GM12878 (cell line): ENCODE measurements around the gene ZNF473. TPM values are rescaled to one million over a fixed set of nuclear protein-coding genes. Genes with fewer than 3 reads are reported as not detected.

Experiments
- ATF3 ChIP-seq: IDR thresholded peaks from 2 replicates; pipeline ENCODE4 v1.6.1; 2011; ENCODE audit warnings: low read depth, mild to moderate bottlenecking, low read length, moderate library complexity, borderline replicate concordance; ENCODE audit errors: extremely low read depth
- BCL11A ChIP-seq: IDR thresholded peaks from 2 replicates; pipeline ENCODE4 v1.6.1; 2011; ENCODE audit warnings: low read depth, low read length
- FOS ChIP-seq: IDR thresholded peaks from 3 replicates; pipeline ENCODE4 v1.6.1; 2011; ENCODE audit warnings: borderline replicate concordance; ENCODE audit not compliant: insufficient read length; ENCODE audit errors: extremely low read depth
- MLLT1 ChIP-seq: fragments of 450-650 bp; IDR thresholded peaks from 2 replicates; pipeline ENCODE4 v1.6.1; 2016; ENCODE audit warnings: mild to moderate bottlenecking
- NFIC ChIP-seq: IDR thresholded peaks from 2 replicates; pipeline ENCODE4 v1.6.1; 2012; ENCODE audit warnings: low read depth, mild to moderate bottlenecking, inconsistent platforms, low read length, moderate library complexity
- NFYA ChIP-seq: IDR thresholded peaks from 2 replicates; pipeline ENCODE4 v1.6.1; 2011; ENCODE audit warnings: low read depth, mild to moderate bottlenecking, low read length, improper control_type of control experiment, borderline replicate concordance
- PKNOX1 ChIP-seq: fragments of 450-650 bp; IDR thresholded peaks from 2 replicates; pipeline ENCODE4 v1.6.1; 2016; ENCODE audit warnings: mild to moderate bottlenecking
- PRDM15 ChIP-seq: fragments of 450-650 bp; formaldehyde crosslinking; IDR thresholded peaks from 2 replicates; pipeline ENCODE4 v1.4.0; 2020; ENCODE audit warnings: mild to moderate bottlenecking, moderate library complexity
- RB1 ChIP-seq: fragments of 450-650 bp; formaldehyde crosslinking; IDR thresholded peaks from 2 replicates; pipeline ENCODE4 v1.6.1; 2017; ENCODE audit warnings: mild to moderate bottlenecking, borderline replicate concordance
- REST ChIP-seq: IDR thresholded peaks from 2 replicates; pipeline ENCODE4 v1.6.1; 2012; ENCODE audit warnings: mild to moderate bottlenecking, low read depth, low read length
- SIX5 ChIP-seq: IDR thresholded peaks from 2 replicates; pipeline ENCODE4 v1.6.1; 2011; ENCODE audit warnings: mild to moderate bottlenecking, low read depth, low read length, moderate library complexity; ENCODE audit not compliant: severe bottlenecking
- SMAD5 ChIP-seq: IDR thresholded peaks from 2 replicates; pipeline ENCODE4 v1.6.1; 2016; ENCODE audit warnings: antibody characterized with exemption, low read depth
- SREBF1 ChIP-seq: IDR thresholded peaks from 2 replicates; pipeline ENCODE4 v1.6.1; 2012; ENCODE audit warnings: mild to moderate bottlenecking, low read length
- YY1 ChIP-seq: IDR thresholded peaks from 2 replicates; pipeline ENCODE4 v1.6.1; 2011; ENCODE audit warnings: low read depth, mild to moderate bottlenecking, low read length
- ZBTB33 ChIP-seq: fragments of 450-650 bp; IDR thresholded peaks from 2 replicates; pipeline ENCODE4 v1.6.1; 2017; ENCODE audit warnings: mild to moderate bottlenecking
- ZNF274 ChIP-seq: IDR thresholded peaks from one replicate; pipeline ENCODE4 v1.8.0; 2011; ENCODE audit not compliant: insufficient read length, insufficient read depth
- polyA plus RNA-seq, 11 experiments: library from polyadenylated mRNA; depleted of rRNA in 4 of 11; unstranded in 6 of 11; stranded (reverse) in 5 of 11; fragments of >200 nt; fragmentation: Nextera tagmentation in 4 of 11; fragmentation: Illumina TruSeq in 1 of 11; extraction: Ambion mirVana in 4 of 11; extraction: Trizol in 1 of 11; gene quantifications; 1 replicate in 1 of 11; 2 replicates in 10 of 11; pipeline versions ENCODE4 v1.2.1 to v1.2.3, GENCODE V29; 2011 to 2016; ENCODE audit warnings: inconsistent platforms in 2 of 11, missing spikeins in 2 of 11, low read depth in 1 of 11
- total RNA-seq, 4 experiments: library from RNA; depleted of rRNA in 3 of 4; stranded (reverse); fragments of >200 nt in 3 of 4; fragmentation: Illumina TruSeq in 1 of 4; extraction: Trizol in 1 of 4; gene quantifications; 2 replicates each; pipeline versions ENCODE4 v1.2.1 to v1.2.3, GENCODE V29; 2013 to 2021

The ZNF473 gene
- total and polyA plus RNA-seq, 10 of the 15 experiments (the other 5 are each of a cell fraction or from before 2014, with no cell fraction given): 2.3 to 14.9 (median 6.3) TPM

GRCh38 chr19:49987159-49987698, 38.6 kb upstream of the ZNF473 start (continued):
- TF ChIP-seq FOS: no peak
- no peak for TF ChIP-seq ATF3
- peak; percentile 87 for TF ChIP-seq PRDM15 (CRISPR knock-in tag)
- no peak for TF ChIP-seq PKNOX1
- peak; percentile 36; the same call in 1 of the 2 replicates for TF ChIP-seq MLLT1
- TF ChIP-seq SMAD5: no peak
- peak; percentile 27; the same call in 1 of the 2 replicates for TF ChIP-seq BCL11A
- no peak for TF ChIP-seq NFYA
- TF ChIP-seq ZBTB33: peak; percentile 96
- TF ChIP-seq NFIC: no peak
- TF ChIP-seq REST: peak; percentile 99
- TF ChIP-seq ZNF274: no peak
- TF ChIP-seq SREBF1: peak; percentile 99
- TF ChIP-seq RB1: peak; percentile 75; the same call in 1 of the 2 replicates
- TF ChIP-seq SIX5: no peak
- 0 out of 2 replicates have a peak, but pooled peaks have one; percentile 19 for TF ChIP-seq YY1
